Fibroblast of skin of back (primary cell): Measurements from ENCODE around the gene TAF11L12. TPM values are rescaled to one million over a fixed set of nuclear protein-coding genes. Genes with fewer than 3 reads are reported as not detected.
"Not testable (repeated sequence)": the region's sequence is repeated elsewhere in the genome, so short reads cannot be mapped to it uniquely, and the experiment has no call there.

Experiments used
- DNase-seq: peaks from one replicate; pipeline ENCODE4 v3.0.0-alpha.2; 2013
- polyA plus RNA-seq, 2 experiments: library from polyadenylated mRNA; unstranded; fragments of 120-200 nt; gene quantifications; one replicate each; pipeline ENCODE4 v1.2.1, GENCODE V29; 2013; ENCODE audit not compliant: insufficient read length in 2 of 2

TAF11L12 gene
- polyA plus RNA-seq (2013, experiment 1 of 2; ENCODE audit: insufficient read length) = not detected
- polyA plus RNA-seq (2013, experiment 2 of 2; ENCODE audit: insufficient read length) = not detected

DNA sequence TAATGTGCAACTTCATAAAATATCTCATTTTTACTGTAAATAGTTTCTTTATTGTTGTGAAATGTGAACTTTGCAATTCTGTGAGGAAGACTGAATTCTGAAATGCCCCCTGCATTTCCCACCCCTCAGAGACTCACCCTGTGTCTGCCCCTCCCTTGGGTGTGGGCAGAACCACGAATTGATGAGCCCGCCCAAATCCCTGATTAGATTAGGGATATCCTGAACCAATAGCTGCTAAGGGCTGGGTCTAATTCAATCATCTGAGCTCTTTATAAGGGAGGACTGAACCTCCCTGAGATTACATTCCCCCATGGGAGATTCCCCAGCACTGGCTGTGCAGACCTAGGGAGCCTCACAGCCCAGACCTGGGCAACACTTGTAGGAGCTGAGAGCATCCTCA, at the start of gene TAF11L12:
TAF11L12 (plus strand) TSS at position 301 of the 400 bp plus-strand sequence.
- not testable (repeated sequence) for DNase-seq

DNA sequence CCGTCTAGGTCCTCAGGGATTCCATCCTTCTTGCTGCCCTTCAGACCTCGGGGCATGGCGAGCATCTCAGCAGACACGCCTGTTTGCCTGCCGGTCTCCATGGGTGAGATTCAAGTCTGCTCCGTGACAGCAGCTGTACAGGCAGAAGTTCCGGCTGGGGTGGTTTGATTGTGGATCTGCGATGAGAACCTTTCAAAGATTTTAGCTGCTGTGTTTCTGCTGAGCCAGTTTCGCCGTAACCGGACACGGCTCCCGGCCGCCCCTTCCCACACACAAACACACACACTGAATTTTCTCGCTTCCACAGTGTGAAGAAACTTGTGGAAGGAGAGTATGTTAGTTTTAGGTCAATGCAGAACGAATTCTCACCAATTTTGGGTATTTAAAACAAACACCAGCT, 24.5 kb upstream of the TAF11L12 start, which contains the start of gene TAF11L7:
TAF11L7 (minus strand) TSS at position 101 of the 400 bp plus-strand sequence.
- DNase-seq = not testable (repeated sequence)

DNA sequence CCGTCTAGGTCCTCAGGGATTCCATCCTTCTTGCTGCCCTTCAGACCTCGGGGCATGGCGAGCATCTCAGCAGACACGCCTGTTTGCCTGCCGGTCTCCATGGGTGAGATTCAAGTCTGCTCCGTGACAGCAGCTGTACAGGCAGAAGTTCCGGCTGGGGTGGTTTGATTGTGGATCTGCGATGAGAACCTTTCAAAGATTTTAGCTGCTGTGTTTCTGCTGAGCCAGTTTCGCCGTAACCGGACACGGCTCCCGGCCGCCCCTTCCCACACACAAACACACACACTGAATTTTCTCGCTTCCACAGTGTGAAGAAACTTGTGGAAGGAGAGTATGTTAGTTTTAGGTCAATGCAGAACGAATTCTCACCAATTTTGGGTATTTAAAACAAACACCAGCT, 19.3 kb upstream of the TAF11L12 start, which contains the start of gene TAF11L8:
TAF11L8 (minus strand) TSS at position 101 of the 400 bp plus-strand sequence.
- not testable (repeated sequence) for DNase-seq

DNA sequence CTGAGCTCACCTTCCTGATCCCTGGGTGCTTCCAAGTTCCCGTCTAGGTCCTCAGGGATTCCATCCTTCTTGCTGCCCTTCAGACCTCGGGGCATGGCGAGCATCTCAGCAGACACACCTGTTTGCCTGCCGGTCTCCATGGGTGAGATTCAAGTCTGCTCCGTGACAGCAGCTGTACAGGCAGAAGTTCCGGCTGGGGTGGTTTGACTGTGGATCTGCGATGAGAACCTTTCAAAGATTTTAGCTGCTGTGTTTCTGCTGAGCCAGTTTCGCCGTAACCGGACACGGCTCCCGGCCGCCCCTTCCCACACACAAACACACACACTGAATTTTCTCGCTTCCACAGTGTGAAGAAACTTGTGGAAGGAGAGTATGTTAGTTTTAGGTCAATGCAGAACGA, 15.9 kb upstream of the TAF11L12 start, which contains the start of gene TAF11L9:
TAF11L9 (minus strand) TSS at position 140 of the 400 bp plus-strand sequence.
- DNase-seq = not testable (repeated sequence)

DNA sequence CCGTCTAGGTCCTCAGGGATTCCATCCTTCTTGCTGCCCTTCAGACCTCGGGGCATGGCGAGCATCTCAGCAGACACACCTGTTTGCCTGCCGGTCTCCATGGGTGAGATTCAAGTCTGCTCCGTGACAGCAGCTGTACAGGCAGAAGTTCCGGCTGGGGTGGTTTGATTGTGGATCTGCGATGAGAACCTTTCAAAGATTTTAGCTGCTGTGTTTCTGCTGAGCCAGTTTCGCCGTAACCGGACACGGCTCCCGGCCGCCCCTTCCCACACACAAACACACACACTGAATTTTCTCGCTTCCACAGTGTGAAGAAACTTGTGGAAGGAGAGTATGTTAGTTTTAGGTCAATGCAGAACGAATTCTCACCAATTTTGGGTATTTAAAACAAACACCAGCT, 12.5 kb upstream of the TAF11L12 start, which contains the start of gene TAF11L10:
TAF11L10 (minus strand) TSS at position 101 of the 400 bp plus-strand sequence.
- DNase-seq = not testable (repeated sequence)

DNA sequence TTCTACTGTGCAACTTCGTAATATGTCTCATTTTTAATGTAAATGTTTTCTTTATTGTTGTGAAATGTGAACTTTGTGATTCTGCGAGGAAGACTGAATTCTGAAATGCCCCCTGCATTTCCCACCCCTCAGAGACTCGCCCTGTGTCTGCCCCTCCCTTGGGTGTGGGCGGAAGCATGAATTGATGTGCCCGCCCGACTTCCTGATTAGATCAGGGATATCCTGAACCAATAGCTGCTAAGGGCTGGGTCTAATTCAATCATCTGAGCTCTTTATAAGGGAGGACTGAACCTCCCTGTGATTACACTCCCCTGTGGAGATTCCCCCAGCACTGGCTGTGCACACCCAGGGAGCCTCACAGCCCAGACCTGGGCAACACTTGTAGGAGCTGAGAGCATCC, 6.3 kb upstream of the TAF11L12 start, which contains the start of gene TAF11L11:
TAF11L11 (plus strand) TSS at position 304 of the 400 bp plus-strand sequence.
- DNase-seq = not testable (repeated sequence)

DNA sequence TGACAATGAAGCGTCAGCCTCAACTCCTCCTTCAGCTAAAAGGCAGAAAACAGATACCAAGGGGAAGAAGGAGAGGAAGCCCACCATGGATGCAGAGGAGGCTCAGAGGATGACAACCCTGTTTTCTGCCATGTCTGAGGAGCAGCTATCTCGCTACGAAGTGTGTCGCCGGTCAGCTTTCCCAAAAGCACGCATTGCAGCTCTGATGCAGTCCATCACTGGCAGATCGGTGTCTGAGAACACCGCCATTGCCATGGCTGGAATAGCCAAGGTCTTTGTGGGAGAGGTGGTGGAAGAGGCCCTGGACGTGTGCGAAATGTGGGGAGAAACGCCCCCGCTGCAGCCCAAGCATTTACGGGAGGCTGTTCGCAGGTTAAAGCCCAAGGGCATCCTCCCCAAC, 5.2 kb upstream of the TAF11L12 start:
- no peak for DNase-seq

DNA sequence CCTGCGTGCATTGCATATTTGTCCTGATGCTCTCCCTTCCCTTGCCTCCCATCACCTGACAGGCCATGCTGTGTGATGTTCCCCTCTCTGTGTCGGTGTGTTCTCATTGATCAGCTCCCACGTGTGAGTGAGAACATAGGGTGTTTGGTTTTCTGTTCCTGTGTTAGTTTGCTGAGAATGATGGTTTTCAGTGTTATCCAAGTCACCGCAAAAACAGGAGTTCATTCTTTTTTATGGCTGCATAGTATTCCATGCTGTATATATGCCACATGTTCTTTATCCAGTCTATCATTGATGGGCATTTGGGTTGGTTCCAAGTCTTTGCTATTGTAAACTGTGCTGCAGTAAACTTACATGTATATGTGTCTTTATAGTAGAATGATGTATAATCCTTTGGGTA, 2.7 kb upstream of the TAF11L12 start:
- not testable (repeated sequence) for DNase-seq

DNA sequence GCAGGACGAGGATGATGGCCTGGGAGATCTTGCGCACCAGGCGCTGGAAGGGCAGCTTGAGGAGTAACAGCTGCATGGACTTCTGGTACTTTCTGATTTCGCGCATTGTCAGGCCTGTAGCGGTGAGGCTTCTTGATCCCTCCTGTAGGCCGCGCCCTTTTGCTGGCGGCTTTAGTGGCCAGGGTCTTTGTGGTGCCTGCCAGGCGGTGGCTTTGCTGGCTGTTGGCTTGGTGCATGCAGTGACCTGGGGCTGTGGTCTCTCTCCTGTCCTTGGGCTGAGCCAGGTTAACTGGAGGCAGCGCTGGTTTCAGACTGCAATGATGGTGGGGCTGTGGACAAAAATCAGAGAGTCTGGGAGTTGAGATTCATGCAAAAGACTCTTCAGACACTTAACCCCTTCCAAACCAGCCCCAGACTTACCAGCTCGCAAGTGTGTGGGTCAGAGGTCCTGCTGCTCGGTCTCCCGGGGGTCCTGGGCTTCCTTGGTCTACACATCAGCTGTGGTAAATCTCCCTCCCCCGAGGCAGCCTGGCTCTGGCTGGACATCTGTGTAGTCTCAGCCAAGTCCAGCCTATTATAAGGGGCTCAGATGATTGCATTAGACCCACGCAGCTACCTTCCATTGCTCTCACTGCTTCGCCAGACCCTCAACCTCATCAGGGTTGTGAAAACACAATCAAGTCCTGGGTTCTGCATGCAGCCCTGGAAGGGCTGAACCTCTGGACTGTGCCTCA, 4.8 kb downstream of the TAF11L12 start:
- no peak for DNase-seq

DNA sequence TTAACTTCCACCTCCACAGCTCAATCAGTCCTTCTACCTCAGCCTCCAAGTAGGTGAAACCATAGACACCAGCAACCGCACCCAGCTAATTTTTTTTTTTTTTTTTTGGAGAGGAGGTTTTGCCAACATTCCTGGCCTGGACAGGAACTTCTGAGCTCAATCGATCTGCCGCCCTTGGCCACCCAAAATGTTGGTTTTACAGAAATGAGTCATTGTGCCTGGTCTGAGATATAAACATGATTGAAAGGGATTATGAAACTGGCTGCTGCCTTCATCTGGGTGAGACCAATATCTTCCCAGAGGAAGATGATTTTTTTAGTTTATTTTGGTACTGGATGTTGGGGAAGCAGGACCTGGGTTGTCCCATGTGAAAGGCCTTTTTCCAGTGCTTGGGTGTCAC, 9.2 kb downstream of the TAF11L12 start:
- DNase-seq = no peak

DNA sequence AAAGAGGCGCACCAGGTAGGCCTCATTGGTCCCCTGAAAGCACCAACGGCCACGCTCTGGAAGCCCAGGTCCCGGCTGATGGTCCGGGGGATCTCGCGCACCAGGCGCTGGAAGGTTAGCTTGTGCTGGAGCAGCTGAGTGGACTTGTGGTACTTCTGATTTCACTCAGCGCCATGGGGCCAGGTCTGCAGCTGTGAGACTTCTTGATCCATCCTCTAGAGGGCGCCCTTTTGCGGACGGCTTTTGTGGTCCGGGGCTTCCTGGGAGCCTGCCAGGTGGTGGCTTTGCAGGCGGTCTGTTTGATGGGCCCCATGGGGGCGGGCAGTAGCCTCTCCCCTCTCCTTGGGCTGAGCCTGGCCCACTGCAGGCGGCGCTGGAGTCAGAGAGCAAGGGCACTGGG, 10.4 kb downstream of the TAF11L12 start:
- DNase-seq = no peak

DNA sequence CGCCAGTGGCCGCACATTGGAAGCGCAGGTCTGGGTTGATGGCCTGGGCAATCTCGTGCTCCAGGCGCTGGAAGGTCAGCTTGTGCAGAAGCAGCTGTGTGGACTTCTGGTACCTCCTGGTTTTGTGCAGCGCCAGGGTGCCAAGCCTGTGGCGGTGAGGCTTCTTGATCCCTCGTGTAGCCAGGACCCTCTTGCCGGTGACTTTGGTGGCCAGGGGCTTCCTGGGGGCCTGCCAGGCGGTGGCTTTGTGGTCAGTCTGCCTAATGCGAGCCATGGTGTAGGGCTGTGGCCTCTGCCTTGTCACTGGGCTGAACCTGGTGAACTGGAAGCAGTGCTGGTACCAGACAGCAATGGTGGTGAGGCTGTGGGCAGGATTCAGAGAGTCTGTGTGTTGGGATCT, 15.5 kb downstream of the TAF11L12 start:
- no peak for DNase-seq

DNA sequence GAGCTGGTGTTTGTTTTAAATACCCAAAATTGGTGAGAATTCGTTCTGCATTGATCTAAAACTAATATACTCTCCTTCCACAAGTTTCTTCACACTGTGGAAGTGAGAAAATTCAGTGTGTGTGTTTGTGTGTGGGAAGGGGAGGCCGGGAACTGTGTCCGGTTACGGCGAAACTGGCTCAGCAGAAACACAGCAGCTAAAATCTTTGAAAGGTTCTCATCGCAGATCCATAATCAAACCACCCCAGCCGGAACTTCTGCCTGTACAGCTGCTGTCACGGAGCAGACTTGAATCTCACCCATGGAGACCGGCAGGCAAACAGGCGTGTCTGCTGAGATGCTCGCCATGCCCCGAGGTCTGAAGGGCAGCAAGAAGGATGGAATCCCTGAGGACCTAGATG, 21.6 kb downstream of the TAF11L12 start, which contains the start of gene TAF11L13:
TAF11L13 (plus strand) TSS at position 301 of the 400 bp plus-strand sequence.
- DNase-seq = not testable (repeated sequence)

DNA sequence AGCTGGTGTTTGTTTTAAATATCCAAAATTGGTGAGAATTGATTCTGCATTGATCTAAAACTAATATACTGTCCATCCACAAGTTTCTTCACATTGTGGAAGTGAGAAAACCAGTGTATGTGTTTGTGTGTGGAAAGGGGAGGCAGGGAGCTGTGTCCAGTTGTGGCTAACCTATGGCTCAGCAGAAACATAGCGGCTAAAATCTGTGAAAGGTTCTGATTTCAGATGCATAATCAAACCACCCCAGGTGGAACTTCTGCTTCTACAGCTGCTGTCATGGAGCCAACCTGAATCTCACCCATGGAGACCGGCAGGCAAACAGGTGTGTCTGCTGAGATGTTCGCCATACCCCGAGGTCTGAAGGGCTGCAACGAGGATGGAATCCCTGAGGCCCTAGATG, 24.0 kb downstream of the TAF11L12 start, which contains the start of gene TAF11L14:
TAF11L14 (plus strand) TSS at position 301 of the 400 bp plus-strand sequence.
- DNase-seq = no peak

DNA sequence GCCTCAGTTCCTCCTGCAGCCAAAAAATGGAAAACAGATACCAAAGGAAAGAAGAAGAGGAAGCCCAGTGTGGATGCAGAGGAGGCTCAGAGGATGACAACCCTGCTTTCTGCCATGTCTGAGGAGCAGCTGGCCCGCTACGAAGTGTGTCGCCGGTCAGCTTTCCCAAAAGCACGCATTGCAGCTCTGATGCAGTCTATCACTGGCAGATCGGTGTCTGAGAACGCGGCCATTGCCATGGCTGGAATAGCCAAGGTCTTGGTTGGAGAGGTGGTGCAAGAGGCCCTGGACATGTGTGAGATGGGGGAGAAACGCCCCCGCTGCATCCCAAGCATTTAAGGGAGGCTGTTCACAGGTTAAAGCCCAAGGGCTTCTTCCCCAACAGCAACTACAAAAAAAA, 39.0 kb downstream of the TAF11L12 start:
- not testable (repeated sequence) for DNase-seq

DNA sequence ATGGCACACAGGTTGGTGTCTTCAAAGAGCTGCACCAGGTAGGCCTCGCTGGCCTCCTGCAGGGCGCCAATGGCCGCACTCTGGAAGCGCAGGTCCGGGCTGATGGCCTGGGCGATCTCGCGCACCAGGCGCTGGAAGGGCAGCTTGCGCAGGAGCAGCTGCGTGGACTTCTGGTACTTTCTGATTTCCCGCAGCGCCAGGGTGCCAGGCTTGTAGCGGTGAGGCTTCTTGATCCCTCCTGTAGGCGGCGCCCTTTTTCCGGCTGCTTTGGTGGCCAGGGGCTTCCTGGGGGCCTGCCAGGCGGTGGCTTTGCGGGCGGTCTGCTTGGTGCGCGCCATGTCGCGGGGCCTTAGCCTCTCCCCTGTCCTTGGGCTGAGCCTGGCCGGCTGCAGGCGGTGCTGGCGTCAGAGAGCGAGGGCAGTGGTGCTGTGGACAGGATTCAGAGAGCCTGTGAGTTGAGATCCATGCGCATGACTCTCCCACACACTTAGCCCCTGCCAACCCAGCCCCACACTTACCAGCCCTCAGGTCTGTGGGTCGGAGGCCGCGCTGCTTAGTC, 45.1 kb downstream of the TAF11L12 start:
- not testable (repeated sequence) for DNase-seq

DNA sequence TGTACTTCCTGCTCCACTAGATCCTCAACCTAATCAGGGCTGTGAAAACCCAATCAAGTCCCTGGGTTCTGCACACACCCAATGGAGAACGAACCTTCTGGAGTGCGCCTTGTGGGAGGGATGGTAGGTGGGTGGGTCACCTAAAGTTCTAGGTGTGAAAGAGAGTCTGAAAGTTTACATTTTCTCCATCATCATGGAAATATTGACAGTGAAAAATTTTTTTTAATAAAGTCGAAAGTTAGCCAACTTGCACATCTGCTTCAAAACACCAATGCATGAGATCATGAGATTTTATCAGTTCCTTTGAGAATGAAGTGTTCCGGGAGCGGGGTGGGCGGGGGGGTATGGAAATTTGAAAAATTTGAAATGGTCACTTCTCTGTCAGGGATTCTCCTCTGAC, 45.7 kb downstream of the TAF11L12 start:
- DNase-seq = no peak
